Measurements from ENCODE around the gene TNFRSF11A.
A peak's percentile ranks its signal among the peaks of the same experiment; 100 is the strongest.

TNFRSF11A gene

GRCh38 chr18:62300359-62300963, 24.6 kb upstream of the TNFRSF11A start:
- no peak overlapping the region for H2AFZ ChIP-seq (ENCODE audit: low read depth, low read length)
- no peak overlapping the region for H3K4me3 ChIP-seq (ENCODE audit: low read length)
- no peaks in the 10 kb centered on the region for H3K27me3 ChIP-seq (ENCODE audit: insufficient read depth, low read length)
- H3K36me3 ChIP-seq (ENCODE audit: insufficient read depth, low read length): peaks cover 34% of the 10 kb centered on the region
- no peaks in the 10 kb centered on the region for H3K9me3 ChIP-seq (ENCODE audit: low read length)
- peaks cover 6% of the 10 kb centered on the region for H3K4me1 ChIP-seq (ENCODE audit: insufficient read depth, low read length)

GRCh38 chr18:62301322-62301721, 23.8 kb upstream of the TNFRSF11A start:
- Histone ChIP-seq H3K9me3 (ENCODE audit: low read length) (no peaks in the 10 kb centered on the region), H3K4me3 (ENCODE audit: low read length) (no peak overlapping the region), H2AFZ (ENCODE audit: low read depth, low read length) (no peak overlapping the region), H3K4me1 (ENCODE audit: insufficient read depth, low read length) (peaks cover 13% of the 10 kb centered on the region), H3K36me3 (ENCODE audit: insufficient read depth, low read length) (peaks cover 34% of the 10 kb centered on the region), H3K27me3 (ENCODE audit: insufficient read depth, low read length) (no peaks in the 10 kb centered on the region)

GRCh38 chr18:62312851-62313250, 12.3 kb upstream of the TNFRSF11A start:
- Histone ChIP-seq H3K4me3 (ENCODE audit: low read length) (no peak overlapping the region), H2AFZ (ENCODE audit: low read depth, low read length) (no peak overlapping the region), H3K36me3 (ENCODE audit: insufficient read depth, low read length) (peaks cover 11% of the 10 kb centered on the region), H3K9me3 (ENCODE audit: low read length) (peaks cover 3% of the 10 kb centered on the region), H3K27me3 (ENCODE audit: insufficient read depth, low read length) (no peaks in the 10 kb centered on the region), H3K4me1 (ENCODE audit: insufficient read depth, low read length) (no peaks in the 10 kb centered on the region)

GRCh38 chr18:62318228-62319180, 6.6 kb upstream of the TNFRSF11A start:
- H2AFZ ChIP-seq (ENCODE audit: low read depth, low read length): no peak overlapping the region
- H3K4me1 ChIP-seq (ENCODE audit: insufficient read depth, low read length): no peaks in the 10 kb centered on the region
- peaks cover 19% of the 10 kb centered on the region for H3K27me3 ChIP-seq (ENCODE audit: insufficient read depth, low read length)
- H3K4me3 ChIP-seq (ENCODE audit: low read length): no peak overlapping the region
- H3K36me3 ChIP-seq (ENCODE audit: insufficient read depth, low read length): no peaks in the 10 kb centered on the region
- no peaks in the 10 kb centered on the region for H3K9me3 ChIP-seq (ENCODE audit: low read length)

- H3K9me3 ChIP-seq (ENCODE audit: low read length): no peaks in the 10 kb centered on the region
- H3K4me1 ChIP-seq (ENCODE audit: insufficient read depth, low read length): peaks cover 3% of the 10 kb centered on the region
- peaks cover 44% of the 10 kb centered on the region for H3K27me3 ChIP-seq (ENCODE audit: insufficient read depth, low read length)
Measured at GRCh38 chr18:62321201-62321600, 3.9 kb upstream of the TNFRSF11A start.

GRCh38 chr18:62323483-62324180, 1.5 kb upstream of the TNFRSF11A start:
- no peak overlapping the region for H3K4me3 ChIP-seq (ENCODE audit: low read length)
- no peaks in the 10 kb centered on the region for H3K9me3 ChIP-seq (ENCODE audit: low read length)
- H3K36me3 ChIP-seq (ENCODE audit: insufficient read depth, low read length): no peaks in the 10 kb centered on the region
- H3K27me3 ChIP-seq (ENCODE audit: insufficient read depth, low read length): peaks cover 67% of the 10 kb centered on the region
- peaks cover 4% of the 10 kb centered on the region for H3K4me1 ChIP-seq (ENCODE audit: insufficient read depth, low read length)
- no peak overlapping the region for H2AFZ ChIP-seq (ENCODE audit: low read depth, low read length)

More at GRCh38 chr18:62321201-62321600, 3.9 kb upstream of the TNFRSF11A start:
- no peak overlapping the region for H2AFZ ChIP-seq (ENCODE audit: low read depth, low read length)
- no peaks in the 10 kb centered on the region for H3K36me3 ChIP-seq (ENCODE audit: insufficient read depth, low read length)
- no peak overlapping the region for H3K4me3 ChIP-seq (ENCODE audit: low read length)

GRCh38 chr18:62324181-62324828, 805 bp upstream of the TNFRSF11A start:
- Histone ChIP-seq H3K4me3 (ENCODE audit: low read length) (no peak overlapping the region), H3K27me3 (ENCODE audit: insufficient read depth, low read length) (peaks cover 74% of the 10 kb centered on the region), H3K9me3 (ENCODE audit: low read length) (no peaks in the 10 kb centered on the region), H2AFZ (ENCODE audit: low read depth, low read length) (no peak overlapping the region), H3K36me3 (ENCODE audit: insufficient read depth, low read length) (no peaks in the 10 kb centered on the region), H3K4me1 (ENCODE audit: insufficient read depth, low read length) (peaks cover 4% of the 10 kb centered on the region)

- Histone ChIP-seq H3K9me3 (ENCODE audit: low read length) (no peaks in the 10 kb centered on the region), H3K4me3 (ENCODE audit: low read length) (peak overlapping the region; percentile 33), H3K4me1 (ENCODE audit: insufficient read depth, low read length) (peaks cover 4% of the 10 kb centered on the region), H2AFZ (ENCODE audit: low read depth, low read length) (peak overlapping the region; percentile 30), H3K27me3 (ENCODE audit: insufficient read depth, low read length) (peaks cover 87% of the 10 kb centered on the region), H3K36me3 (ENCODE audit: insufficient read depth, low read length) (no peaks in the 10 kb centered on the region)
Measured at GRCh38 chr18:62325806-62326645, 916 bp downstream of the TNFRSF11A start.

GRCh38 chr18:62326646-62327348, 1.7 kb downstream of the TNFRSF11A start:
- Histone ChIP-seq H3K36me3 (ENCODE audit: insufficient read depth, low read length) (no peaks in the 10 kb centered on the region), H3K4me3 (ENCODE audit: low read length) (no peak overlapping the region), H3K4me1 (ENCODE audit: insufficient read depth, low read length) (peaks cover 4% of the 10 kb centered on the region), H2AFZ (ENCODE audit: low read depth, low read length) (no peak overlapping the region), H3K27me3 (ENCODE audit: insufficient read depth, low read length) (peaks cover 87% of the 10 kb centered on the region), H3K9me3 (ENCODE audit: low read length) (no peaks in the 10 kb centered on the region)

- Histone ChIP-seq H3K36me3 (ENCODE audit: insufficient read depth, low read length) (no peaks in the 10 kb centered on the region), H3K4me1 (ENCODE audit: insufficient read depth, low read length) (peaks cover 4% of the 10 kb centered on the region), H3K4me3 (ENCODE audit: low read length) (no peak overlapping the region), H3K9me3 (ENCODE audit: low read length) (no peaks in the 10 kb centered on the region), H2AFZ (ENCODE audit: low read depth, low read length) (no peak overlapping the region), H3K27me3 (ENCODE audit: insufficient read depth, low read length) (peaks cover 84% of the 10 kb centered on the region)
Measured at GRCh38 chr18:62327977-62328376, 2.9 kb downstream of the TNFRSF11A start.

GRCh38 chr18:62328586-62329525, 3.7 kb downstream of the TNFRSF11A start:
- Histone ChIP-seq H3K4me1 (ENCODE audit: insufficient read depth, low read length) (peaks cover 4% of the 10 kb centered on the region), H3K4me3 (ENCODE audit: low read length) (no peak overlapping the region), H2AFZ (ENCODE audit: low read depth, low read length) (no peak overlapping the region), H3K9me3 (ENCODE audit: low read length) (no peaks in the 10 kb centered on the region), H3K27me3 (ENCODE audit: insufficient read depth, low read length) (peaks cover 75% of the 10 kb centered on the region), H3K36me3 (ENCODE audit: insufficient read depth, low read length) (no peaks in the 10 kb centered on the region)
